HepG2 (cell line): Measurements from ENCODE around the gene ARHGAP31. TPM values are rescaled to one million over a fixed set of nuclear protein-coding genes. Genes with fewer than 3 reads are reported as not detected.

ENCODE experiments used
- CREM ChIP-seq, 2 experiments: sonication (generic) in 1 of 2; formaldehyde crosslinking in 1 of 2; IDR thresholded peaks; 2 replicates each; pipeline versions ENCODE4 v1.4.0 to v1.6.1; 2016 to 2020; ENCODE audit warnings: antibody characterized with exemption in 1 of 2, mild to moderate bottlenecking in 1 of 2, missing genetic modification reagents in 1 of 2
- EEA1 ChIP-seq: sonication (generic); formaldehyde crosslinking; IDR thresholded peaks from 2 replicates; pipeline ENCODE4 v1.5.1; 2020; ENCODE audit warnings: mild to moderate bottlenecking, missing genetic modification reagents, borderline replicate concordance
- HES4 ChIP-seq: sonication (generic); formaldehyde crosslinking; IDR thresholded peaks from 2 replicates; pipeline ENCODE4 v1.9.0; 2021; ENCODE audit warnings: mild to moderate bottlenecking, missing genetic modification reagents, borderline replicate concordance
- RELA ChIP-seq: sonication (generic); formaldehyde crosslinking; IDR thresholded peaks from 2 replicates; pipeline ENCODE4 v1.4.0; 2020; ENCODE audit warnings: missing genetic modification reagents
- SOX5 ChIP-seq: IDR thresholded peaks from 2 replicates; pipeline ENCODE4 v1.6.1; 2016; ENCODE audit warnings: borderline replicate concordance
- SRSF4 ChIP-seq: fragments of 200-400 bp; formaldehyde crosslinking; IDR thresholded peaks from one replicate; pipeline ENCODE4 v1.6.1; 2018; ENCODE audit warnings: mild to moderate bottlenecking, low read depth, low read length, moderate library complexity; ENCODE audit not compliant: poor library complexity, severe bottlenecking
- TCF12 ChIP-seq, 2 experiments: fragments of 450-650 bp in 1 of 2; sonication (generic) in 1 of 2; formaldehyde crosslinking in 1 of 2; IDR thresholded peaks; 2 replicates each; pipeline versions ENCODE4 v1.6.1 to v1.8.0; 2017 to 2022; ENCODE audit warnings: antibody characterized with exemption in 1 of 2, mild to moderate bottlenecking in 1 of 2, missing genetic modification reagents in 1 of 2, moderate library complexity in 1 of 2
- ZBTB1 ChIP-seq: sonication (generic); formaldehyde crosslinking; IDR thresholded peaks from 2 replicates; pipeline ENCODE4 v1.4.0; 2020; ENCODE audit warnings: missing genetic modification reagents, borderline replicate concordance
- ZNF33A ChIP-seq: sonication (generic); formaldehyde crosslinking; IDR thresholded peaks from 2 replicates; pipeline ENCODE4 v1.5.1; 2020; ENCODE audit warnings: missing genetic modification reagents, mild to moderate bottlenecking, moderate library complexity, borderline replicate concordance
- ZNF354B ChIP-seq: sonication (generic); formaldehyde crosslinking; IDR thresholded peaks from 2 replicates; pipeline ENCODE4 v1.8.0; 2022; ENCODE audit warnings: mild to moderate bottlenecking, missing genetic modification reagents
- polyA plus RNA-seq, 8 experiments: library from polyadenylated mRNA; depleted of rRNA in 3 of 8; stranded (reverse) in 7 of 8; unstranded in 1 of 8; fragments of >200 nt; fragmentation: Illumina TruSeq in 4 of 8; extraction: Trizol in 4 of 8; gene quantifications; 2 replicates each; pipeline versions ENCODE4 v1.2.1 to v1.2.3, GENCODE V29; 2011 to 2016; ENCODE audit warnings: low read depth in 4 of 8, missing spikeins in 1 of 8, mixed read lengths in 1 of 8; ENCODE audit not compliant: insufficient read depth in 1 of 8
- total RNA-seq, 5 experiments: library from RNA; depleted of rRNA; stranded (reverse); fragments of >200 nt; fragmentation: Illumina TruSeq; extraction: Trizol; gene quantifications; 2 replicates each; pipeline ENCODE4 v1.2.3, GENCODE V29; 2016; ENCODE audit warnings: low read depth in 1 of 5
- TF ChIP-seq, protein P1 (sequence below): sonication (generic); formaldehyde crosslinking; IDR thresholded peaks from 2 replicates; pipeline ENCODE4 v1.8.0; 2022; ENCODE audit warnings: mild to moderate bottlenecking, missing genetic modification reagents
- TF ChIP-seq, protein P2 (sequence below): IDR thresholded peaks from 2 replicates; pipeline ENCODE4 v1.6.1; 2016; ENCODE audit warnings: control low read depth
- TF ChIP-seq, protein P3 (sequence below): sonication (generic); formaldehyde crosslinking; IDR thresholded peaks from 2 replicates; pipeline ENCODE4 v1.5.1; 2020; ENCODE audit warnings: missing genetic modification reagents, mild to moderate bottlenecking, borderline replicate concordance
- TF ChIP-seq, protein P4 (sequence below): sonication (generic); formaldehyde crosslinking; IDR thresholded peaks from 2 replicates; pipeline ENCODE4 v1.4.0; 2020; ENCODE audit warnings: missing genetic modification reagents, borderline replicate concordance
- TF ChIP-seq, protein P5 (sequence below), 2 experiments: fragments of 450-650 bp in 1 of 2; sonication (generic) in 1 of 2; formaldehyde crosslinking; IDR thresholded peaks; 2 replicates each; pipeline versions ENCODE4 v1.5.0 to v1.8.0; 2020 to 2022; ENCODE audit warnings: mild to moderate bottlenecking in 1 of 2, missing genetic modification reagents in 1 of 2

The ARHGAP31 gene
- total and polyA plus RNA-seq, 2 of the 13 experiments (the other 11 are each of a cell fraction or from before 2014, with no cell fraction given): not detected

DNA sequence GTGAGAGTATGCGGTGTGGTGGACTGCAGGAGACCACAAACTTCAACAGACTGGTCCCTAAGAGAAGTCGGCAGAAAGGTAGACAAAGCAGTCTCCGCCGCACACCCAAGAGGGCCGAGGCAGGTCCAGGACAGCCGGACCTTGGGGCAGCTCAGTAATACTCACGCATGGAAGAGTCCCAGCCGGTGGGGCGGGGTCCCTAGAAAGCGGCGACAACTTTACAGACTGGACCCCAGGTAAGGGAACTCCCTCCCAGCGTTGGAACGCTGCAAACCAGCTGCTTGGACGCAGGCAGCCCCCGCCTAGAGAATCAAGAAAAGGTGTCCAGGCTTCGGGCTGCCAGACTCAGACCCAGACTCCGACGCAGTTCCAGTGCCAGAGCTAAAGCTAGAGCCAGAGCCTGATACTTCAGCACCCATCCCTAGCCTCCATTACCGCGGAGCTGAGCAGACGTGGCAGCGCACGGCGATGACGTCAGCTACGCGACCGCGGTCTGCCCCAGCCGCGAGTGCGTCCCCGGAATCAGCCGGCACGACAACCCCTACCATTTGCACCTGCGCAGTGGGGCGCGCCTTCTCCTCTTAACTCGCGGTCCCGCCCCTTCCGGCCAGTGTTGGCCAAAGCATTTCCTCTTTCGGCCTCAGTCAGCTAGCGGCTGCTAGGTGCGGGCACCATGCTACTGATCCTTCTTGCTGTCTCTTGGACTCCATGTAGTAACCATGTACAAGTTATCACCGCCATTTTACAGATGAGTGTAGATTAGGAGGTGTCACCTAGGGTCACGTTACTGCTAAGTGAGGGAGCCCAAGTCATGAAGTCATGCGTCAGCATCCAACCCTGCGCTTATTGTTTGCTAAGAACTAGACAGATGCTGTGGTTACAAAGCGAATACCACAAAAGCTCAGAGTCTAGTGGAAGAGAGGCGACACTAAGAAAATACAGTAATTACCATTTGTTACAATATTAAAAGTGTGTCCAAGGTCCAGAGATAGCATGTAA is 169.3 kb downstream of the ARHGAP31 start, which contains the start of gene TMEM39A (continued):
- TF ChIP-seq EEA1 (CRISPR knock-in tag) (no peak), ZNF33A (CRISPR knock-in tag) (0 out of 2 replicates have a peak, but pooled peaks have one; percentile 16), SOX5 (CRISPR knock-in tag) (peak; percentile 67; the same call in 1 of the 2 replicates), ZBTB1 (no peak), RELA (CRISPR knock-in tag) (no peak; the same call in 1 of the 2 replicates), CREM (IDR thresholded peaks at IDR 0.05) (peak; percentile 100), CREM (CRISPR knock-in tag; IDR thresholded peaks at IDR 0.05) (peak; percentile 94), TCF12 (IDR thresholded peaks at IDR 0.05) (no peak), TCF12 (CRISPR knock-in tag; IDR thresholded peaks at IDR 0.05) (no peak), HES4 (CRISPR knock-in tag) (peak; percentile 81), SRSF4 (no peak), ZNF354B (CRISPR knock-in tag) (no peak)
- TF ChIP-seq, protein P1, sequence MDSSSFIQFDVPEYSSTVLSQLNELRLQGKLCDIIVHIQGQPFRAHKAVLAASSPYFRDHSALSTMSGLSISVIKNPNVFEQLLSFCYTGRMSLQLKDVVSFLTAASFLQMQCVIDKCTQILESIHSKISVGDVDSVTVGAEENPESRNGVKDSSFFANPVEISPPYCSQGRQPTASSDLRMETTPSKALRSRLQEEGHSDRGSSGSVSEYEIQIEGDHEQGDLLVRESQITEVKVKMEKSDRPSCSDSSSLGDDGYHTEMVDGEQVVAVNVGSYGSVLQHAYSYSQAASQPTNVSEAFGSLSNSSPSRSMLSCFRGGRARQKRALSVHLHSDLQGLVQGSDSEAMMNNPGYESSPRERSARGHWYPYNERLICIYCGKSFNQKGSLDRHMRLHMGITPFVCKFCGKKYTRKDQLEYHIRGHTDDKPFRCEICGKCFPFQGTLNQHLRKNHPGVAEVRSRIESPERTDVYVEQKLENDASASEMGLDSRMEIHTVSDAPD: 0 out of 2 replicates have a peak, but pooled peaks have one; percentile 17
- TF ChIP-seq, protein P2, sequence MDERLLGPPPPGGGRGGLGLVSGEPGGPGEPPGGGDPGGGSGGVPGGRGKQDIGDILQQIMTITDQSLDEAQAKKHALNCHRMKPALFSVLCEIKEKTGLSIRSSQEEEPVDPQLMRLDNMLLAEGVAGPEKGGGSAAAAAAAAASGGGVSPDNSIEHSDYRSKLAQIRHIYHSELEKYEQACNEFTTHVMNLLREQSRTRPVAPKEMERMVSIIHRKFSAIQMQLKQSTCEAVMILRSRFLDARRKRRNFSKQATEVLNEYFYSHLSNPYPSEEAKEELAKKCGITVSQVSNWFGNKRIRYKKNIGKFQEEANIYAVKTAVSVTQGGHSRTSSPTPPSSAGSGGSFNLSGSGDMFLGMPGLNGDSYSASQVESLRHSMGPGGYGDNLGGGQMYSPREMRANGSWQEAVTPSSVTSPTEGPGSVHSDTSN (CRISPR knock-in tag): no peak
- TF ChIP-seq, protein P3, sequence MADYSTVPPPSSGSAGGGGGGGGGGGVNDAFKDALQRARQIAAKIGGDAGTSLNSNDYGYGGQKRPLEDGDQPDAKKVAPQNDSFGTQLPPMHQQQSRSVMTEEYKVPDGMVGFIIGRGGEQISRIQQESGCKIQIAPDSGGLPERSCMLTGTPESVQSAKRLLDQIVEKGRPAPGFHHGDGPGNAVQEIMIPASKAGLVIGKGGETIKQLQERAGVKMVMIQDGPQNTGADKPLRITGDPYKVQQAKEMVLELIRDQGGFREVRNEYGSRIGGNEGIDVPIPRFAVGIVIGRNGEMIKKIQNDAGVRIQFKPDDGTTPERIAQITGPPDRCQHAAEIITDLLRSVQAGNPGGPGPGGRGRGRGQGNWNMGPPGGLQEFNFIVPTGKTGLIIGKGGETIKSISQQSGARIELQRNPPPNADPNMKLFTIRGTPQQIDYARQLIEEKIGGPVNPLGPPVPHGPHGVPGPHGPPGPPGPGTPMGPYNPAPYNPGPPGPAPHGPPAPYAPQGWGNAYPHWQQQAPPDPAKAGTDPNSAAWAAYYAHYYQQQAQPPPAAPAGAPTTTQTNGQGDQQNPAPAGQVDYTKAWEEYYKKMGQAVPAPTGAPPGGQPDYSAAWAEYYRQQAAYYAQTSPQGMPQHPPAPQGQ: no peak
- TF ChIP-seq, protein P4, sequence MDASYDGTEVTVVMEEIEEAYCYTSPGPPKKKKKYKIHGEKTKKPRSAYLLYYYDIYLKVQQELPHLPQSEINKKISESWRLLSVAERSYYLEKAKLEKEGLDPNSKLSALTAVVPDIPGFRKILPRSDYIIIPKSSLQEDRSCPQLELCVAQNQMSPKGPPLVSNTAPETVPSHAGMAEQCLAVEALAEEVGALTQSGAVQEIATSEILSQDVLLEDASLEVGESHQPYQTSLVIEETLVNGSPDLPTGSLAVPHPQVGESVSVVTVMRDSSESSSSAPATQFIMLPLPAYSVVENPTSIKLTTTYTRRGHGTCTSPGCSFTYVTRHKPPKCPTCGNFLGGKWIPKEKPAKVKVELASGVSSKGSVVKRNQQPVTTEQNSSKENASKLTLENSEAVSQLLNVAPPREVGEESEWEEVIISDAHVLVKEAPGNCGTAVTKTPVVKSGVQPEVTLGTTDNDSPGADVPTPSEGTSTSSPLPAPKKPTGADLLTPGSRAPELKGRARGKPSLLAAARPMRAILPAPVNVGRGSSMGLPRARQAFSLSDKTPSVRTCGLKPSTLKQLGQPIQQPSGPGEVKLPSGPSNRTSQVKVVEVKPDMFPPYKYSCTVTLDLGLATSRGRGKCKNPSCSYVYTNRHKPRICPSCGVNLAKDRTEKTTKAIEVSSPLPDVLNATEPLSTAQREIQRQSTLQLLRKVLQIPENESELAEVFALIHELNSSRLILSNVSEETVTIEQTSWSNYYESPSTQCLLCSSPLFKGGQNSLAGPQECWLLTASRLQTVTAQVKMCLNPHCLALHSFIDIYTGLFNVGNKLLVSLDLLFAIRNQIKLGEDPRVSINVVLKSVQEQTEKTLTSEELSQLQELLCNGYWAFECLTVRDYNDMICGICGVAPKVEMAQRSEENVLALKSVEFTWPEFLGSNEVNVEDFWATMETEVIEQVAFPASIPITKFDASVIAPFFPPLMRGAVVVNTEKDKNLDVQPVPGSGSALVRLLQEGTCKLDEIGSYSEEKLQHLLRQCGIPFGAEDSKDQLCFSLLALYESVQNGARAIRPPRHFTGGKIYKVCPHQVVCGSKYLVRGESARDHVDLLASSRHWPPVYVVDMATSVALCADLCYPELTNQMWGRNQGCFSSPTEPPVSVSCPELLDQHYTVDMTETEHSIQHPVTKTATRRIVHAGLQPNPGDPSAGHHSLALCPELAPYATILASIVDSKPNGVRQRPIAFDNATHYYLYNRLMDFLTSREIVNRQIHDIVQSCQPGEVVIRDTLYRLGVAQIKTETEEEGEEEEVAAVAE (CRISPR knock-in tag): peak; percentile 85; the same call in 1 of the 2 replicates
- TF ChIP-seq, protein P5, sequence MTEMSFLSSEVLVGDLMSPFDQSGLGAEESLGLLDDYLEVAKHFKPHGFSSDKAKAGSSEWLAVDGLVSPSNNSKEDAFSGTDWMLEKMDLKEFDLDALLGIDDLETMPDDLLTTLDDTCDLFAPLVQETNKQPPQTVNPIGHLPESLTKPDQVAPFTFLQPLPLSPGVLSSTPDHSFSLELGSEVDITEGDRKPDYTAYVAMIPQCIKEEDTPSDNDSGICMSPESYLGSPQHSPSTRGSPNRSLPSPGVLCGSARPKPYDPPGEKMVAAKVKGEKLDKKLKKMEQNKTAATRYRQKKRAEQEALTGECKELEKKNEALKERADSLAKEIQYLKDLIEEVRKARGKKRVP (CRISPR knock-in tag; IDR thresholded peaks at IDR 0.05): peak in 1 of 2 experiments; percentile 79; a peak in 2 of 4 replicates
